Amniotic epithelial cell (primary cell): ENCODE measurements around the gene FOXS1.
"Not testable (repeated sequence)": the region's sequence is repeated elsewhere in the genome, so short reads cannot be mapped to it uniquely, and the experiment has no call there.

Experiments
- DNase-seq: peaks from one replicate; pipeline ENCODE4 v3.0.0-alpha.2; 2010; ENCODE audit warnings: low read depth

FOXS1 gene

DNA sequence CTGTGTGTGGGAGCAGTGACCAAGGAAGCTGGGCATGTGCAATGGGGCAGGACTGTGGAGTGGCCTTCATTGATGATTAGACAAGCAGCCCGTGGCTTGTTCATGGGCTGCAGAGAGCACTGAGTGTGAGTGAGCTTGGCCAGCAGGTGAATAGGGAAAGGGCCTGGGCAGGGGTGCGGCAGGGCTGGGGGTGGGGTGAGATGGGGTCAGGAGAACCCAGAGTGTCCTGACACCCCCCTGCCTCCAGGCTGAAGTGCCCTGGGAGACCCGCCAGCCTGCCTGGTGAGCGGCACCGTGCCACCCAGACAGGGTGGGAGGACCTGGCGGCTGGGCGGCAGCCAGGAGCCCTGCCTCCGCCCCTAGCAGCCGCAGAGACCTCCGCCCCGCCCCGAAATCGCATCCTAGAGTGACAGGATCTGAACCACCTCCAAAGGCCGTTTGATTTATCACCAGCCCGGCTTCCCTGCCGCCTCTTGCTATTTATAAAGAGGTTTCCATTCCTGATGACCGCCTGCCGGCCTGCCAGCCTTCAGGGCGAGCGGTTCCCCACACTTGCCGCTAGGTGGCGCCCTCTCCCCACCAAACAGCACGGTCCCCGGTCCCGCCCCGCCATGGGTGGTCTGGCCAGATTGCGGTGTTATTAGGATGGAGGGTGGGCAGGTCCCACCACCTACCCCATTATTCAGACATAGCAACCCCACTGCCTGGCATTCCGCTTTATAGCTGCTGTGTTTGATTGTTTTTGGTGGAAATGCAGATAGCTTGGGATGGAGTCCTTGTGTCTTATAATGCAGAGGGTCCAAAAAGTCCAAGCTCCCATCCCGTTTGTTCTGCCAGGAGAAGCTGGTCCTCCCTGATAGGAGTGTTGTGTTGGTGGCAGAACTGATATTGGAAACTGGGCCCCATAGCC lies 22.7 kb downstream of the FOXS1 start:
- peak; percentile 51 for DNase-seq

DNA sequence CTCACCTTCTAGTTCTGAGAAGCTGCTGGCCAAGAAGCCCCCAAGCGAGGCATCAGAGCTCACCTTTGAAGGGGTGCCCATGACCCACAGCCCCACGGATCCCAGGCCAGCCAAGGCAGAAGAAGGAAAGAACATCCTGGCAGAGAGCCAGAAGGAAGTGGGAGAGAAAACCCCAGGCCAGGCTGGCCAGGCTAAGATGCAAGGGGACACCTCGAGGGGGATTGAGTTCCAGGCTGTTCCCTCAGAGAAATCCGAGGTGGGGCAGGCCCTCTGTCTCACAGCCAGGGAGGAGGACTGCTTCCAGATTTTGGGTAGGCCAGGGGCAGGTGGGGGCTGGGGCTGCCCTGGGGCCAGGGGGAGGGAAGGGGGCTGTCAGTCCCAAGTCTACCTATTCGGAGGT lies 24.0 kb downstream of the FOXS1 start:
- no peak for DNase-seq

DNA sequence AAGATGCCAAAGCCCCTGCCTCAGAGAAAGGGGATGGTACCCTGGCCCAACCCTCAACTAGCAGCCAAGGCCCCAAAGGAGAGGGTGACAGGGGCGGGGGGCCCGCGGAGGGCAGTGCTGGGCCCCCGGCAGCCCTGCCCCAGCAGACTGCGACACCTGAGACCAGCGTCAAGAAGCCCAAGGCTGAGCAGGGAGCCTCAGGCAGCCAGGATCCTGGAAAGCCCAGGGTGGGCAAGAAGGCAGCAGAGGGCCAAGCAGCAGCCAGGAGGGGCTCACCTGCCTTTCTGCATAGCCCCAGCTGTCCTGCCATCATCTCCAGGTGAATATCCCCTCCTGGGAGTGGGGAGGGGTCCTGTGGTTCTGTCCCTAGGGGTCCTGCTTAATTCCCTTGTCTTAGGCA lies 25.2 kb downstream of the FOXS1 start:
- no peak for DNase-seq

DNA sequence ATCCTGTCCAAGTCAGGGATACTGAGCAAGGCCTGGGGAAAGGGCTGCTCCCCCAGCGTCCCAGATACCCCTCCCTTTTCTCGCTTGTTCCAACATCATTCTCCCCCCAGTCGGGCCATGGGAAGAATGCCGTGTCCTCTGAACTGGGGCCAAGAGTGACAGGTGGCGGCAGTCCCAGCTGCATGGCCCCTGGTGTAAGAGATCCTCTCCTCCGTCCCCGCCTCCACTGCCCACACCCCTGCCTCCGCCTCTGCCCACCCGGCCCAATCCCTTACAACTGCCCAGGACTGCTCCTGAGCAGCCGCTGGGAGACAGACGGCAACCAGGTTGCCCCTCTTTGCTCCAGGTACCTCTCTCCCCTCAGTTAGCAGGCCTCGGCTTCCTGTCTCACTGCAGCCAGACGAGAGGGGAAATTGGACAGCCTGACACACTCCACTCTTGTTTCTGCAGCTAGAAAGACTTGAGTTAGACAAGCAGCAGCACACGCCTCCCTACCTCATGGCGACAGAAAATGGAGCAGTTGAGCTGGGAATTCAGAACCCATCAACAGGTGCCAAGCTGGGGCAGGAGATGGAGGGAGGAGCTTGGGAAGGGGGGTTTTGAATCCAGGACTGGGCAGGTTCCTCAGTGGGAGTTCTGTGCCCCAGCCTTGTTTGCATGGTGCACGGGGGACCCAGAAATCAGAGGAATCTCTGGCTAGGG lies 26.2 kb downstream of the FOXS1 start, which contains the start of gene MYLK2:
MYLK2 (plus strand) TSS at position 274 of the 702 bp plus-strand sequence; CDS start at position 499, 225 bp downstream.
- no peak for DNase-seq

DNA sequence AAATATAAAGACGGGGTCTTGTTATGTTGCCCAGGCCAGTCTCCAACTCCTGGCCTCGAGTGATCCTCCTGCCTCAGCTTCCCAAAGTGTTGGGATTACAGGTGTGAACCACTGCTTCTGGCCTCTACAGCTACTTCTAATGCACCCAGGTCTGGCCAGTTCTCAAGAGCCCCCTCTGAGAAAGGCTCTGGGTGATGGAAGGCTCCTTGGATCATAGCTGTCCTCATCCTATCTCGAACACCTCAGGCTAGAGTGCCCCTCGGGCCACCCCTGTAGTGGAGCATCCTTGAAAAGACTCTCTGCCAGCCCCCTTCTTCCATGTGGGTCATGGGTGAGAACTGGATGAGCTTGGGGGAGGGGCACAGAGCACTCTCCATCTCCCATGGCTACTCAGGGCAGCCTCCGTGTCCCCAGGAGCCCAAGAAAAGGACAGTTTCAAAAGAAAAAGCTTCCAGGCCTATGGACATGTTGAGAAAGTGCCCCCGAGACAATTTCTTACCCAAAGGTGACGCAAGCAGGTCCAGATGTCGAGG lies 27.0 kb downstream of the FOXS1 start:
- no peak for DNase-seq

DNA sequence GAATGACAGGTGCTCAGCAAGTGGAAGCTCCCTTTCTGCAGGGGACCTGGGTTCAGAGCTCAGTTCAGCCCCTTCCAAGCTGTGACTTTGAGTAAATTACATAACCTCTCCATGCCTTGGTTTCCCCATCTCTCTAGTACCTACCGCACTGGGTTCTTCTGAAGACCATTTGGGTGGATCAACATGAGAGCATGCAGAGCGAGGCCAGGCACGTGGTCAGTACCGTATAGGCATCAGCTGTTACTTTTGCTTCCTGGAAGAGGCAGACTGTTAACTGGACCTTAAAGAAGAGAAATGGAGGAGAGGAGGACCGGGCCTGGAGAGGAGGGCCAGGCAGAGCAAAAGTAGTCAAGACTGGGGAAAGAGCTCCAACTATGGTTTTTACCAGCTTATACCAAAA lies 27.9 kb downstream of the FOXS1 start:
- DNase-seq, result no peak

DNA sequence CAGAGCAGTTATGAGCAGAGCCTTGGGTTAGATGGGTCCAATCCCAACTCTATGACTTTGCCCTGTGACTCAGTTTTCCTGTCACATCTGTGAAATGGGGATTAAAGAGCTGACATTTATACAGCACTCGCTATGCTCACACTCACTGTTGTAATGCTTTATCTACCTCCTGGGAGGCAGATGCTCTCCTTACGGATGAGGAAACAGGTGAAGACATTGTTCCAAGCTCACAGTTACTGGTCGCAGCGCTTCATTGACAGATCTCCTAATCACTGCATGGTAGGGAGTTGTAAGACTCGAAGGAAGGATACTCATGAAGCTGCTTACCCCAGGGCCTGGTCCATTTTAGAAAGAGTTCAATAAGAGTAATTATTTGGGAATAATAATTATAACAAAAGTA lies 29.2 kb downstream of the FOXS1 start:
- DNase-seq, result no peak

DNA sequence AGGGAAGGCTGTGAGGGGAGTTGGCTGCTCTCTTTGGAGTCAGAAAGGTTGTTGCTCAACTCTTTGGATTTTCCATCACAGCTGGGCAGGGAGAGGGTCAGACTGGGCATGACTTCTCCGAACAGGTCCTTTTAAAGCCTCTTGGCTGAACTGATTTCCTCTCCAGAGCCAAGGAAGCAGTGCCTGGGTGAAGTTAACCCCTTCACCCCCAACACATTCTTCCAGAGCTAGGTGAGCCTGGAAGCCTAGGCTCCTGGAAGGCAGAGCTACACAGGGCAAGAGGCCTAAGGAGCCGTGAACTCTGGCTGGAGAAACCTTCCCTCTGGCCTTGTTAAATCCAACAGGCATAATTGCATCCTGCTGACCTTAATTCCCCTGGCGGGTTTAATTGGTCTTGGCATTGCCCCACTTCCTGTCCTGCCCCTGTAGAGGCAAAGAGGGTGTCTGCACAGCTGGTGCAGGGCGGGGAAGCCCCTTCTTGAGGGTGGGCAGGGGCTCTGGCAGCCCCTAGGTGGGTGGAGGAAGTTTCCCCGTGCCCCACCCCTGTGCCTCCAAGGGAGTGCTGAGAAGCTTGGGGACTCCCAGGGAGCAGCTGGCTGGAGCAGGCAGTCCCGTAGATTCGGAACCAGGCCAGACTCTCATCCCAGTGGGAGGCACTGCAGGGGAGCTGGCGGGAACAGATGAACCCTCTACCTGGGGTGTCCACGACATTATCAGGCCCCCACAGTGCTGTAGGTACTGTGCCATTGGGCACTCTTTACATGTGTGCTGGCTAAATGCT lies 29.8 kb downstream of the FOXS1 start:
- peak; percentile 36 for DNase-seq

DNA sequence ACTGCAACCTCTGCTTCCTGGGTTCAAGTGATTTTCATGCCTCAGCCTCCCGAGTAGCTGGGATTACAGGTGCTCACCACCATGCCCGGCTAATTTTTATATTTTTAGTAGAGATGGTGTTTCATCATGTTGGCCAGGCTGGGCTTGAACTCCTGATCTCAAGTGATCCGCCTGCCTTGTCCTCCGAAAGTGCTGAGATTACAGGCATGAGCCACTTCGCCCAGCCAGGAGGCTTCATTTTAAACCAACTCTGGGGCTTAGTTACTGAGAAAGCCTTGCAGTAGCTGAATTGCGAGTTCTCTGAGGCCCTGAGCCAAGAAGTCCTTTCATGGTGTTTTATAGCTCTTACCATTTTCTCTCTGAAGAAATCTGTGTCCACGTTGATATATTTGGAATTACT lies 31.3 kb downstream of the FOXS1 start:
- DNase-seq, result not testable (repeated sequence)

DNA sequence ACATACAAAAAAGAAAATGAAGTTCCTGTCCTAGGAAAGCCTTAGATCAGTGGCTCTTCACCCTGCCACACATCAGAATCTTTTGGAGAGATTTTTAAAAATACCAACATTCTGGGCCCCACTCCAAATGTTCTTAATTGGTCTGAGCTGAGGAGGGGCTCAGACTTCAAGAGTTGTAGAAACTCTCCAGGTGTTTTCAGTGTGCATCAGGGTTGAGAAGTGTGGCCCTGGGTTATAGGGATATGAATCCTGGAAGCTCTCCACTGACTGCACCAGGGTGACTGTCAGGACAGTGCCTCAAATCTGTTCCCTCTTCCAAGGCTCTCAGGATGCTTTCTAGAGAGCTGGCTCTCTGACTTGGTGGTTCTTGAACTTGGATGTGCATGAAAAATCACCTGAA lies 31.8 kb downstream of the FOXS1 start:
- no peak for DNase-seq

DNA sequence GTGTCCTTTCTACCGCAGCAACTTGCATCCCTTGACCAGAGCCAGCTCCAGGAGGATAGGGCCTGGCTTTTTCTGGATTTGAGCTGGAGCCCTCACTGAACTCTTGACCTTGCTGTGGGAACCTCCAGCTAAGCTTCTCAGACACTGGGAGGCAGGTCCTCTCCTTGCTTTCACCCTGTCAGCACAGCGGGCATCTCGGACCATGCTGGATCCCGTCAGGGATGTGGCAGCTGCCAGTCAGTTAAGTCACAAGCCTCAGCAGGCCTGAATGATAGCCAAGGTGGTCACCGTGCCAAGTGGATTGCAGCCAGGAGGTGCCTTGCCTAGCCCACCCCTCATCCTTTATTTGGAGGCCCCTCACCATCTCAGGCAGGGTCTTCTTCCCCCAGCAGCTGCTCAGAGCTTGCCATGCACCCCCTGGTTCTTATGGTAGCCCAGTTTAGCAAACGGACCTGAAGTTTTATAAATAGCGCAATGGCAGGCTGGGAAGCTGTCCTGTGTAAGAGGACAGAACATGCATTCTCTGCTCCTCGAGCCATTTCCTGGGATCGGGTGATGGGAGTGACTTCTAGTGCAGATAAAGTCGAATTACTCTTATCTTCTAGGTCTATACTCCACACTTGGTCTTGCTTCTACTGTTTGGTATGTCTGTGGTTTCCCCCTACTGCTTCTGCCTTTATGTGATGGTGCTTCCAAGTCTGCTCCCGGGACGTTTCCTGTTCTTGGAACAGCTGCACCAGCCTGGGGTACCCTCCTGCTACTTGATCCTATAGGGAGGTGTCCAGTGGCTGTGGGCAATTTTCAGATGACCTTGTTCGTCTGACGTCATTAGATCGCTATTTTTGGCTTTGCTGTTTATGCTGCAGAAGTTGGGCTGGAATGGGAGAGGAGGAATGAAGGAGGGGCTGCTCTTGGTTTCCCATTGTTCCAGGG lies 33.3 kb downstream of the FOXS1 start:
- peak; percentile 71 for DNase-seq

DNA sequence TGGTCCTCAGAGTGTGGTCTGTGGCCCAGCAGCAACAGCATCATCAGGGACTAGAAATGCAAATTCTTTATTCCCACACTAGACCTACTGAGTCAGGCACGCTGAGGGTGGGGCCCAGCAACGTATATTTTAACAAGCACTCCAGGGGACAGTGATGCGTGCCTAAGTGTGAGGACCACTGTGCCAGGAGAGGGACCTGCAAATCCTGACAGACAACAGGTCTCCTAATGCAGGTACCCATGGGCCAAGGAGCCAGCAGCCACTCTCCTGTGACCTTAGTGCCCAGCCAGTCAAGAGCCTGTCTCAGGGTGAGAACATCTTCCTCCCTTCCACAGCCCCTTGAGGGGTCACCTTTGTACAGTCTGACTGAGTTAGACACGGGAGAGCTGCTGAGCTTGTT lies 34.2 kb downstream of the FOXS1 start:
- DNase-seq, result no peak

DNA sequence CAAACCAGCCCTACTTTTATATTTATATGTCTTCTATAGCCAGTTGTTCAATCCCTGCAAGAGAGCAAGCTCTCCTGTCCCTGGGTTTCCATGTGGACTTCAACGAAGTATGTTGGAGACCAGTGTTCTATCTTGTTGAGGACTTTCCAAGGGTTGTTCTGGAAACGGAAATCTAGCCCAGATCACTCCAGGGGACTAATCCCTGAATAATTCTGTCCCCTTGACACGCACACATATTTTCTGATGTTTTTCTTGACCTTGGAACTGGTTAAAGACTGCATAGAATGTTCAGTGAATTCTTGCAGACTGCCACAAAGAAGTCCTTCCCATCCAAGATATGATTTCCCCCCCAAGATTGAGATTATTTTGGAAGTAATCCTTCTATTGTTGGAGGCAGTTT lies 35.7 kb downstream of the FOXS1 start:
- DNase-seq, result no peak

DNA sequence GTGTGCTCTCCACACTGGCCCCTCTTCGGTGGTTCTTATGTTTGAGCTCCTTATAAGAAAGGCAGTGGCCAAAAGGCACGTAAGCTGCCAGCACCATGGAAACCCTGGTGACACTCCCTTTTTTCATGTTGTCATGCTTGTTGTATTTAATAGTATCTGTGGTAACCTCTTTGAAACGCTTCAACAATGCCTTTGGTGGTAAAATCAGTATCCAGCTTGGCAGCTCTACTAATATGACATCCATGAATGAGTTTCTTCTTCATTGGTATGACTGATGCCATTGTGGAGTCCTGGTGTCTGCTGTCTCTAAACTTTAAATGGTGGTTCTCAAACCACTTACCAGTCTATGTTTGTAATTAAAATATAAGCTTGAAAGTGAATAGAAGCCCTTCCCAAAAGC lies 36.9 kb downstream of the FOXS1 start:
- DNase-seq, result no peak

DNA sequence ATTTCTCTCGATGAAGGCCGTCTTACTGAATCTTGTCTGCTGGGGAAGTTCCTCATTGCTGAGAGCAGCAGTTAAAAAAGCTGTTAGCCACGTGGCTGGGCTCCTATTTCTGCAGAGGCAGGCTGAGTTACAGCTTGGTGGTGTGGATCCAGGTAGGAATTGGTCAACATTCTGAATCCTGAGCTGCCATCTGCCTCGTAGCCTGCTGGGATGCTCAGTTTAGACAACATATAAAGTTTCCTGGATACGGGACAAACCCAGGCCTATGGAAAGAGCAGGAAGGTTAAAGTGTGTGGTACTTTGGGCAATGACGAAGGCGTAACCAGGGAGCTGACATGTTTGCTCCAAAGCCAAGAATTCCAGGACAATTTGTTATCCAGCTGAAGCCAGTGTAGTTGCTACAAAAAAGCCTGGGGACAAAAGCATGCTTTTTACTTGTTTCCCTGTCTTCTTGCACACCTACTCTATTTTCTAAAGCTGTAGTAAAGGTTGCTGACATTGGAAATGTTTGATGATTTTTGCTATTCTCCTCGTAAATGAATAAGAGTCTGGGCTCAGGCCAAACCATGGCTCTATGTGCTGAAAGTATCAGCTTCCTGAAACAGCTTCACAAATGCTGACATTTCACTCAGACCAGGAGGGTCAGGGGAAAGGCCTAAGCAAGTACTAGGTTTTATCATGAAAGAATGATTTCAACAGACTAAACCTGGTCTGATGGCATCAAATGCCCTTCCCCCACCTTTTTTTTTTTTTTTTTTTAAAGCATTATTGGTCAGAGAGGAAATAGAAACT lies 38.6 kb downstream of the FOXS1 start:
- no peak for DNase-seq

DNA sequence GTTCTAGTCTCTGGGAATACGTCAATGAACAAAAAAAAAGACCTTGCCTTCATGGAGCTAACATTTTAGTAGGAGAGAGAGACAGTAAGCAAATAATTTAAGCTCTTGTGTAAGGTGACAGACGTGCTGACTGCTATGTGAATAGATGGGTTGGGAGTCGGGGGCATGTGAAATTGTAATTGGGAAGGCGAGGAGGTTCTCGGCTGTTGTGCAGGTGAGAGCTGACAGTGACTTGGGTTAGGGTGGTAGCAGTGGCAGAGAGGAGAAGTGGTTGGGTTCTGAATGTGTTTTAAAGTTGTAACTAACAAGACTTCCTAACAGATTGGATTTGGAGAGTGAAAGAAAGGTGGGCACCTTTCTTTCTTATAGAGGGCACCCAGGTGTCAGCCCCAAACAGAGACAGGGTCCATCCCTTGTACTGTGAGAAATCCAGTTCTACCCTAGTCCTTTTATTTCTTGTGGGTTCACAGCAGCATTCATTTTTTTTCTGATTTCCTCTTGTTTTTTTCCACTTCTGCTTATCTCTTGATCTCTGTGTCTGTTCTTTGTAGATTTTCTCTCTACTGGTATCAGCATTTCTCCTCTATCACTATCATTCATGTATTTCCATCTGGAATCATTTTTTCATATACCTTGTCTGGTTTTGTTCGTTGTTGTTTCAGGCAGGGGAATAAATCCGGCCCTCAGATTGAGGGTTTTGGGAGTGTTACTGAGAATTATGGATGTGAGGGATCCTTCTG lies 41.7 kb downstream of the FOXS1 start:
- DNase-seq, result no peak

DNA sequence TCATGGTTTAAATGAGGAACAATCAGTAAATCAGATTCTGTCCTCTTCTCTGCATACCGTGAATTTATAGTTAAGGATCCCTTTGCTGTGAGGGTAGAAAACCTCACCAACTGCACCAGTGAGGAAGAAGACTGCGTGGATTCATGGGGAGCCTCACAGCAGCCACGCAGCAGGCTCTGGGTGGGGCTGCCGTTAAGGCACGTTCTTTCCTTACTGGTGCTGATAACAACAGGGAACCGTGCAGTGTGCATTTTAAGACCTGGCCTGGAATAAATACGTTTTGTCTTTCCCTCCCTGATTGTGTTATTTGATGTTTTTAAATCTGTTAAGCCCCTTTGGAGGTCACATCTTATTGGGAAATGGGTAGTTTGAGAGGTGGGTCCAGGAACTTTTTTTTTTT lies 43.9 kb downstream of the FOXS1 start:
- DNase-seq, result no peak

DNA sequence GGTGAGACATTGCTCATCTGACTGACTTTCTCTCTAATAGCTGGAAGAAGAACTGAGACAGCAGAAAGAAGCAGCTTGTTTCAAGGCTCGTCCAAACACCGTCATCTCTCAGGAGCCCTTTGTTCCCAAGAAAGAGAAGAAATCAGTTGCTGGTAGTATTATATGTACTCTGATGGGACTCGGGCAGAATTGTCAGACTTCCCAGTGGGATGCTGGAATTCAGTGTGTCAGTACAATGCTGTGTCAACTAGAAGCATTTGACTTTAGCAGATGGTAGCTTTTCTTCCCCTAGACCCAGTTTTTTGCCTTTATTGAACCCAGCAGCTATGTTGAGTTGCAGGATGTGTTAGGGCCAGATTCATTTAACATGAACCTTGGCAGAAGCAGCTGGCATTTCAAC lies 48.0 kb downstream of the FOXS1 start:
- DNase-seq, result no peak
